ENCODE measurements around the gene MT1G. TPM values are rescaled to one million over a fixed set of nuclear protein-coding genes. Genes with fewer than 3 reads are reported as not detected.

The MT1G gene
- polyA plus RNA-seq, 1 donor from 2014 or later: not detected

Other genes with a start within 250 kb of the MT1G start
- gene AMFR, start 242.5 kb downstream of the MT1G start, polyA plus RNA-seq: 58.7 TPM
- gene NUDT21, start 216.7 kb downstream of the MT1G start, polyA plus RNA-seq: 57.2 TPM
- gene OGFOD1, start 216.5 kb downstream of the MT1G start, polyA plus RNA-seq: 65.8 TPM
- gene BBS2, start 148.0 kb downstream of the MT1G start, polyA plus RNA-seq: 18.2 TPM
- gene MT4, start 103.0 kb downstream of the MT1G start, polyA plus RNA-seq: not detected
- gene MT3, start 78.5 kb downstream of the MT1G start, polyA plus RNA-seq: not detected
- 40.8 TPM for gene MT2A, start 59.5 kb downstream of the MT1G start, polyA plus RNA-seq
- gene MT1E, start 42.3 kb downstream of the MT1G start, polyA plus RNA-seq: 0.49 TPM
- not detected for gene MT1M, start 35.4 kb downstream of the MT1G start, polyA plus RNA-seq
- gene MT1A, start 29.4 kb downstream of the MT1G start, polyA plus RNA-seq: not detected
- gene MT1B, start 16.2 kb downstream of the MT1G start, polyA plus RNA-seq: not detected
- gene MT1F, start 10.1 kb downstream of the MT1G start, polyA plus RNA-seq: 9.7 TPM
- gene MT1H, start 1.7 kb upstream of the MT1G start, polyA plus RNA-seq: not detected
- gene MT1X, start 14.4 kb upstream of the MT1G start, polyA plus RNA-seq: 14.2 TPM
- 60.6 TPM for gene NUP93, start 62.1 kb upstream of the MT1G start, polyA plus RNA-seq
- gene SLC12A3, start 197.1 kb upstream of the MT1G start, polyA plus RNA-seq: 1.6 TPM

Measured in IgD-negative memory B cell (primary cell).